Heart left ventricle (tissue), 16 donors: ENCODE results near the gene STRBP. TPM values are rescaled to one million over a fixed set of nuclear protein-coding genes. Genes with fewer than 3 reads are reported as not detected.

ENCODE experiments used
- ATAC-seq, 4 donors: fragments of 200-7000 bp; cut with Tn5 transposase; one replicate each; pipeline ENCODE4 v1.9.1; 2020 to 2022; ENCODE audit warnings: moderate library complexity in 4 of 4, mild to moderate bottlenecking in 3 of 4, moderate number of reproducible peaks in 1 of 4
- DNase-seq, 5 donors: peaks; one replicate each; pipeline ENCODE4 v3.0.0-alpha.2; 2020
- H3K27ac ChIP-seq, 12 donors: fragments of 200-600 bp; sonication (generic) in 4 of 12; one replicate each; pipeline versions ENCODE4 v1.5.0 to v1.8.0; 2016 to 2022; ENCODE audit warnings: mild to moderate bottlenecking in 2 of 12
- H3K27me3 ChIP-seq, 9 donors: fragments of 200-600 bp; sonication (generic) in 2 of 9; one replicate each; pipeline versions ENCODE4 v1.5.1 to v1.8.0; 2016 to 2022; ENCODE audit warnings: mild to moderate bottlenecking in 3 of 9
- H3K36me3 ChIP-seq, 9 donors: fragments of 200-600 bp; sonication (generic) in 2 of 9; one replicate each; pipeline versions ENCODE4 v1.5.0 to v1.8.0; 2018 to 2022; ENCODE audit warnings: mild to moderate bottlenecking in 2 of 9
- H3K4me1 ChIP-seq, 12 donors: fragments of 200-600 bp; sonication (generic) in 4 of 12; one replicate each; pipeline versions ENCODE4 v1.5.0 to v1.8.0; 2016 to 2022; ENCODE audit warnings: mild to moderate bottlenecking in 3 of 12
- H3K4me3 ChIP-seq, 12 donors: fragments of 200-600 bp; sonication (generic) in 4 of 12; one replicate each; pipeline versions ENCODE4 v1.5.0 to v1.8.0; 2017 to 2022; ENCODE audit warnings: mild to moderate bottlenecking in 9 of 12, moderate library complexity in 4 of 12
- H3K9me3 ChIP-seq, 12 donors: fragments of 200-600 bp; sonication (generic) in 4 of 12; one replicate each; pipeline versions ENCODE4 v1.5.0 to v1.8.0; 2016 to 2022; ENCODE audit warnings: mild to moderate bottlenecking in 1 of 12
- POLR2A ChIP-seq, 2 donors: fragments of 450-650 bp; IDR thresholded peaks; one replicate each; pipeline ENCODE4 v1.6.1; 2017; ENCODE audit warnings: antibody characterized with exemption in 2 of 2, mild to moderate bottlenecking in 2 of 2, moderate library complexity in 2 of 2
- WGBS, 4 donors: extraction: QIAGEN DNeasy Blood & Tissue Kit in 2 of 4; methylation state at CpG; one replicate each; pipeline versions ENCODE4 v1.1.5 to v1.1.7; 2013 to 2018; 5-methylcytosine and 5-hydroxymethylcytosine counted together
- intact Hi-C, 10 donors: fragments of 100-400 bp; cut with DNase I; formaldehyde crosslinking; loops; one replicate each; pipeline versions ENCODE4 v1.11.1 to v1.14.2; 2022
- microRNA counts, 2 donors: library from miRNA; unstranded; fragments of <30 nt; microRNA quantifications; one replicate each; lab custom pipeline; 2016
- polyA plus RNA-seq, 2 donors: library from polyadenylated mRNA; stranded (reverse); fragments of 200-250 nt; gene quantifications; one replicate each; pipeline ENCODE4 v1.2.3, GENCODE V29; 2013
- total RNA-seq, 9 donors: library from RNA; depleted of rRNA in 2 of 9; stranded (reverse); fragments of >200 nt in 2 of 9; fragmentation: NEBNext Ultra II Directional in 3 of 9; extraction: Animal tissue kit (Norgen Biotek cat#: 25700) in 3 of 9; gene quantifications; one replicate each; pipeline versions ENCODE4 v1.1.0 to v1.2.4, GENCODE V29; 2016 to 2023
- TF ChIP-seq, protein P1 (sequence below), 12 donors: fragments of 200-600 bp; sonication (generic) in 4 of 12; IDR thresholded peaks; one replicate each; pipeline versions ENCODE4 v1.5.0 to v1.8.0; 2018 to 2022; ENCODE audit warnings: antibody characterized with exemption in 12 of 12, mild to moderate bottlenecking in 5 of 12
- donor health status: ischemic (EF 13 %, LVEDD 7.1; RV severe dilation, severe dysfunction).
- donor health status: healthy with polysubstance abuse.
- donor health status: DM: no; HTN: yes; CAD: no.
- donor health status: DM: no; HTN: no; CAD: no.
- donor health status: ischemic (EF 25% LVEDD 6.9; RV normal size, moderate dysfunction).
- donor health status: ischemic (EF 25% LVEDD 5.7; RV mildly dilated, moderate dysfunction).
- donor health status: healthy.
- donor health status: DM: yes; HTN: yes; CAD: no.
- donor health status: ischemic (EF 35%, LVEDD 5.7; RV mildly dilated, moderate dysfunction).
- donor health status: nonischemic (EF 11% LVEDD 7.7; RV severe dilation, severe dysfunction).
- donor health status: DM: yes; HTN: yes; CAD: no.
- donor health status: PGD.
- donor health status: ischemic (EF 29% LVEDD 5.4; RV normal size, mild dysfunction).
- donor health status: nonischemic (EF 23%, LVEDD 6.1; RV moderate dilation, normal function).

STRBP gene
- total and polyA plus RNA-seq, 11 donors: 5.9 to 24.4 (median 18.7) TPM

DNA sequence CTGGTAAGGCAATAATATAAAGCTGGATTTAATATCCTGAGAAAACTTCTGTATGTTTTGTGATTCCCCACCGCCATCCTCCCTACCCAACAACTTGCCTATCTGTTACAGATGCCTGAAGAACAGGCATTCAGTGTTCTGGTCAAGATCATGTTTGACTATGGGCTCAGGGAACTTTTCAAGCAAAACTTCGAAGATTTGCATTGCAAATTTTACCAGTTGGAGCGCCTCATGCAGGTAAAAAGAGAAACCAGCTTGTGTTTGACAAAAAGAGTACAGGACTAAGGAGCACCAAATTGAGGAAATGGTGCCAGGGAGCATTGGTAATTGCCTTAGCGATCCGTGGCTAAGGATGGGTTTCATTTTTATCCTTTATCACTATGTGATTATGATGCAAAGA is 194.9 kb downstream of the STRBP start:
- Histone ChIP-seq H3K27me3 (no peaks in the 10 kb centered on the region), H3K4me1 (peaks cover 0 to 32% (median 12%) of the 10 kb centered on the region in 12 donors), H3K9me3 (no peaks in the 10 kb centered on the region), H3K36me3 (peaks cover 0 to 87% (median 42%) of the 10 kb centered on the region in 9 donors), H3K27ac (peak overlapping the region in 4 of 12 donors; percentile 16 to 50 (median 29)), H3K4me3 (peak overlapping the region in 3 of 12 donors; percentile 3 to 38 (median 22))
- TF ChIP-seq, protein P1, sequence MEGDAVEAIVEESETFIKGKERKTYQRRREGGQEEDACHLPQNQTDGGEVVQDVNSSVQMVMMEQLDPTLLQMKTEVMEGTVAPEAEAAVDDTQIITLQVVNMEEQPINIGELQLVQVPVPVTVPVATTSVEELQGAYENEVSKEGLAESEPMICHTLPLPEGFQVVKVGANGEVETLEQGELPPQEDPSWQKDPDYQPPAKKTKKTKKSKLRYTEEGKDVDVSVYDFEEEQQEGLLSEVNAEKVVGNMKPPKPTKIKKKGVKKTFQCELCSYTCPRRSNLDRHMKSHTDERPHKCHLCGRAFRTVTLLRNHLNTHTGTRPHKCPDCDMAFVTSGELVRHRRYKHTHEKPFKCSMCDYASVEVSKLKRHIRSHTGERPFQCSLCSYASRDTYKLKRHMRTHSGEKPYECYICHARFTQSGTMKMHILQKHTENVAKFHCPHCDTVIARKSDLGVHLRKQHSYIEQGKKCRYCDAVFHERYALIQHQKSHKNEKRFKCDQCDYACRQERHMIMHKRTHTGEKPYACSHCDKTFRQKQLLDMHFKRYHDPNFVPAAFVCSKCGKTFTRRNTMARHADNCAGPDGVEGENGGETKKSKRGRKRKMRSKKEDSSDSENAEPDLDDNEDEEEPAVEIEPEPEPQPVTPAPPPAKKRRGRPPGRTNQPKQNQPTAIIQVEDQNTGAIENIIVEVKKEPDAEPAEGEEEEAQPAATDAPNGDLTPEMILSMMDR (IDR thresholded peaks at IDR 0.05): no peak
- no peak for TF ChIP-seq POLR2A (IDR thresholded peaks at IDR 0.05)
- DNase-seq: no peak
- WGBS, 4 donors: 63 to 68% (median 66%) methylated on average over 5 of the region's 5 CpGs
- intact Hi-C loops: loop anchor here in 1 of 10 donors (5.0 kb wide), 1 partner anchor 61 kb away; no protein-coding TSS in a partner anchor
- no peak for ATAC-seq

DNA sequence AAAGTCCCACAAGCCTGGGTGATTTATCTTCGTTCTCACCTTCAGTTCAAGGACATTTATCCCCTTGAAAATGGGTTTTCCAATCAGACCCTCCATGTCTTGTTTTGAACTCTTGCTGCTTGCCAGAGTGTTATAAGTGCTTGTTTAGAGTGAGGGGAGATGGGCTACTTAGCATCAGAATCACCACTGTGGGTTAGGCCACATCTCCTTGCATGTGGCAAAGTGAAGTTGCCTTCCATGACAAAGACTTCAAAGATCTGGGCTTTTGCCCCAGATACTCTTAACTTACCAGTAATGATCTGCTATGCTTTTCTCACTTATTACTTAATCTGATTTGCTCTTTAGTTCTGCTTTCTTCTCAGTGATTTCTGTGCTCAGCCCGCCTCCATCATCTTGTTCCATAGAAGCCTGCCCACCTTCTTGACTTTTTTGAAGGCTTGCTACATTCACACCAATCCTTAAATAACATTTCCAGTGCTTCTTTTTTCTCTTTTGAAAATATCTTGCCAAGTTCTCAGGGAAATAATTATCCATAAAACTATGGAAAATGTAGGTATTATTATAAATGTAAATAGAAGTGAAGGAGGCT is 195.9 kb downstream of the STRBP start:
- intact Hi-C loops: loop anchor here in 1 of 10 donors (5.0 kb wide), 1 partner anchor 60 kb away; no protein-coding TSS in a partner anchor
- Histone ChIP-seq H3K4me3 (no peak overlapping the region), H3K4me1 (peaks cover 0 to 33% (median 12%) of the 10 kb centered on the region in 12 donors), H3K36me3 (peaks cover 0 to 87% (median 36%) of the 10 kb centered on the region in 9 donors), H3K27ac (peak overlapping the region in 1 of 12 donors; percentile 19), H3K9me3 (no peaks in the 10 kb centered on the region), H3K27me3 (no peaks in the 10 kb centered on the region)
- TF ChIP-seq, protein P1 (IDR thresholded peaks at IDR 0.05): no peak
- no peak for TF ChIP-seq POLR2A (IDR thresholded peaks at IDR 0.05)
- no peak for DNase-seq
- 95 to 98% (median 95%) methylated on average over 2 of the region's 2 CpGs for WGBS, 4 donors
- ATAC-seq: no peak

MicroRNAs within 50 kb of the gene (microRNA counts, 767-probe panel; counts per million panel counts)
- 0 to 71.6 counts per million in 2 donors for microRNA hsa-miR-600 (lab: Ali Mortazavi, UCI)

Other genes with a start within 250 kb of the STRBP start
- gene GPR21, start 234.9 kb downstream of the STRBP start, total RNA-seq: 1 to 10 TPM in 1 of 9 donors, under 1 TPM in 4, not detected in 4; 0.23 to 1.6 (median 0.34) TPM
- under 1 TPM in 1 of 2 donors, not detected in 1; 0.19 TPM for gene GPR21, start 234.9 kb downstream of the STRBP start, polyA plus RNA-seq
- gene CRB2, start 87.6 kb upstream of the STRBP start, total RNA-seq: 10 to 100 TPM in 1 of 9 donors, under 1 TPM in 2, not detected in 6; 0.05 to 10.1 (median 0.10) TPM
- gene CRB2, start 87.6 kb upstream of the STRBP start, polyA plus RNA-seq: not detected